K562 (cell line): Measurements from ENCODE around the gene HCCS. TPM values are rescaled to one million over a fixed set of nuclear protein-coding genes. Genes with fewer than 3 reads are reported as not detected.

Source experiments
- E2F8 ChIP-seq: fragments of 450-650 bp; IDR thresholded peaks from 2 replicates; pipeline ENCODE4 v1.7.1; 2018; ENCODE audit warnings: mild to moderate bottlenecking, low read depth; ENCODE audit not compliant: partially characterized antibody
- ETS1 ChIP-seq: conservative IDR thresholded peaks from 2 replicates; pipeline ENCODE4 v1.6.1; 2011; ENCODE audit warnings: low read depth, mild to moderate bottlenecking, low read length; ENCODE audit not compliant: control insufficient read depth
- NCOR1 ChIP-seq: fragments of 450-650 bp; IDR thresholded peaks from 2 replicates; pipeline ENCODE4 v1.6.1; 2016; ENCODE audit warnings: mild to moderate bottlenecking, moderate library complexity
- ZNF146 ChIP-seq: IDR thresholded peaks from one replicate; pipeline ENCODE4 v1.6.1; 2018; ENCODE audit warnings: missing compliant biosample characterization; ENCODE audit not compliant: unreplicated experiment
- polyA plus RNA-seq, 8 experiments: library from polyadenylated mRNA; depleted of rRNA in 4 of 8; stranded (reverse) in 5 of 8; unstranded in 3 of 8; fragments of >200 nt; fragmentation: Nextera tagmentation in 2 of 8; fragmentation: Illumina TruSeq in 1 of 8; extraction: Ambion mirVana in 2 of 8; extraction: Trizol in 1 of 8; gene quantifications; 2 replicates each; pipeline versions ENCODE4 v1.2.1 to v1.2.3, GENCODE V29; 2011 to 2014; ENCODE audit warnings: inconsistent platforms in 1 of 8, missing spikeins in 1 of 8
- total RNA-seq, 7 experiments: library from RNA; depleted of rRNA in 6 of 7; stranded (reverse); fragments of >200 nt in 6 of 7; fragmentation: Illumina TruSeq in 2 of 7; extraction: Trizol in 2 of 7; gene quantifications; 2 replicates each; pipeline versions ENCODE4 v1.2.1 to v1.2.3, GENCODE V29; 2011 to 2021; ENCODE audit warnings: low replicate concordance in 1 of 7
- TF ChIP-seq, protein P1 (sequence below), 2 experiments: fragments of 450-650 bp; formaldehyde crosslinking in 1 of 2; IDR thresholded peaks; 2 replicates each; pipeline versions ENCODE4 v1.4.0 to v1.6.1; 2014 to 2020; ENCODE audit warnings: mild to moderate bottlenecking in 2 of 2, borderline replicate concordance in 1 of 2, low read depth in 1 of 2

HCCS gene
- total and polyA plus RNA-seq, 9 of the 15 experiments (the other 6 are each of a cell fraction or from before 2014, with no cell fraction given), result 22.9 to 81.5 (median 66.9) TPM

DNA sequence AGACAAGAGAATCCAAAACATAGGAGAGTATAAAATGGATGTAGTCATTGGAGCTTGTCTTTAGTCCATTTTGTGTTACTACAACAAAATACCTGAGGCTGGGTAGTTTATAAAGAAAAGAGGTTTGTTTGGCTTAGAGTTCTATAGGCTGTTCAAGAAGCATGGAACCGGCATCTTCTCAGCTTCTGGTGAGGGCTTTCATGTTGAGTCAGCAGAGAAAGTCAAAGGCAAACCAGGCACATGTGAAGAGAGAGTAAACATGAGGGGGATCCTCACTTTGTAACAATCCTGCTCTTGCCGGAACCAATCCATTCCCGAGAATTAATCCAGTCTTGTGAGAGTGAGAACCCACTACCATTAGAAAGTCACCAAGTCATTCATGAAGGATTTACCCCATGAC is 8.1 kb upstream of the HCCS start (continued):
- TF ChIP-seq, protein P1, sequence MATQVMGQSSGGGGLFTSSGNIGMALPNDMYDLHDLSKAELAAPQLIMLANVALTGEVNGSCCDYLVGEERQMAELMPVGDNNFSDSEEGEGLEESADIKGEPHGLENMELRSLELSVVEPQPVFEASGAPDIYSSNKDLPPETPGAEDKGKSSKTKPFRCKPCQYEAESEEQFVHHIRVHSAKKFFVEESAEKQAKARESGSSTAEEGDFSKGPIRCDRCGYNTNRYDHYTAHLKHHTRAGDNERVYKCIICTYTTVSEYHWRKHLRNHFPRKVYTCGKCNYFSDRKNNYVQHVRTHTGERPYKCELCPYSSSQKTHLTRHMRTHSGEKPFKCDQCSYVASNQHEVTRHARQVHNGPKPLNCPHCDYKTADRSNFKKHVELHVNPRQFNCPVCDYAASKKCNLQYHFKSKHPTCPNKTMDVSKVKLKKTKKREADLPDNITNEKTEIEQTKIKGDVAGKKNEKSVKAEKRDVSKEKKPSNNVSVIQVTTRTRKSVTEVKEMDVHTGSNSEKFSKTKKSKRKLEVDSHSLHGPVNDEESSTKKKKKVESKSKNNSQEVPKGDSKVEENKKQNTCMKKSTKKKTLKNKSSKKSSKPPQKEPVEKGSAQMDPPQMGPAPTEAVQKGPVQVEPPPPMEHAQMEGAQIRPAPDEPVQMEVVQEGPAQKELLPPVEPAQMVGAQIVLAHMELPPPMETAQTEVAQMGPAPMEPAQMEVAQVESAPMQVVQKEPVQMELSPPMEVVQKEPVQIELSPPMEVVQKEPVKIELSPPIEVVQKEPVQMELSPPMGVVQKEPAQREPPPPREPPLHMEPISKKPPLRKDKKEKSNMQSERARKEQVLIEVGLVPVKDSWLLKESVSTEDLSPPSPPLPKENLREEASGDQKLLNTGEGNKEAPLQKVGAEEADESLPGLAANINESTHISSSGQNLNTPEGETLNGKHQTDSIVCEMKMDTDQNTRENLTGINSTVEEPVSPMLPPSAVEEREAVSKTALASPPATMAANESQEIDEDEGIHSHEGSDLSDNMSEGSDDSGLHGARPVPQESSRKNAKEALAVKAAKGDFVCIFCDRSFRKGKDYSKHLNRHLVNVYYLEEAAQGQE (IDR thresholded peaks at IDR 0.05; ENCODE audit: borderline replicate concordance), result no peak
- TF ChIP-seq, protein P1 (CRISPR knock-in tag; IDR thresholded peaks at IDR 0.05; ENCODE audit: low read depth), result no peak
- no peak for TF ChIP-seq E2F8
- TF ChIP-seq ETS1, result no peak
- no peak for TF ChIP-seq ZNF146
- TF ChIP-seq NCOR1, result no peak
